Hypothalamus (tissue), 51 donors: Measurements from ENCODE around the gene AURKB.
"Not testable (repeated sequence)": the region's sequence is repeated elsewhere in the genome, so short reads cannot be mapped to it uniquely, and the experiment has no call there.

ENCODE experiments used
- DNase-seq, 51 donors: peaks; one replicate each; lab custom pipeline; 2025; lab: John Stamatoyannopoulos, UW

AURKB gene

DNA sequence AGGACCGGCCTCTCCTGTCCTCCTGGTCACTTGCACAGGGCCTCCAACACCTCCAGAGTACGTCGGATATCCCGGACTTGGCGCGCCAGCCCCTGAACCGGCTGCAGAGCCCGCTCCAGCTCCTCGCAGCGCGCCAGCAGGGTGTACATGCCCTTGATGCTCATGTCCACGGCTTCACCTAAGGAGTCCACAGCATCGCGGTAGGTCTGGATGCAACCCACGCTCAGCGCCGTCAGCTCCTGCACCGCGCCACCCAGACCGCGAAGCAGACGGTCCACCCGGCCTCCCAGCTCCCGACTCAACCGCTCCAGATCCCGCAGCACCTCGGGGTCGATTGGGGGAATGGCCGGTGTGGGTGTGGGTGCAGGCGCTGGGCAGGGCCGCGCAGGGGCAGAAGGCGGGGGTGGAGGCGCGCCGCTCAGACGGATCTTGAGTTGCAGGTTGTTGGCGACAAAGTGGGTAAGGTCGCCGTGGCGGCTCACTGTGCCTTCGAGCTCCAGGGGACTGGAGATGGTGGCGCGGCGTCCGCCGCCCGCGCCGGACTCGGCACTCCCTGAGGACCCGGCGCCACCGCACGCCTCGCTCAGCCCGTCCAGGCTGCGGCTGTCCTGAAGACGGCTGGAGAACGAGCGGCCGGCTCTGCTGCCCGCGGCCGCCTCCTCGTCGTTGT is 21.2 kb downstream of the AURKB start:
- peak in 9 of 51 donors; percentile 18 to 49 (median 26) for DNase-seq

DNA sequence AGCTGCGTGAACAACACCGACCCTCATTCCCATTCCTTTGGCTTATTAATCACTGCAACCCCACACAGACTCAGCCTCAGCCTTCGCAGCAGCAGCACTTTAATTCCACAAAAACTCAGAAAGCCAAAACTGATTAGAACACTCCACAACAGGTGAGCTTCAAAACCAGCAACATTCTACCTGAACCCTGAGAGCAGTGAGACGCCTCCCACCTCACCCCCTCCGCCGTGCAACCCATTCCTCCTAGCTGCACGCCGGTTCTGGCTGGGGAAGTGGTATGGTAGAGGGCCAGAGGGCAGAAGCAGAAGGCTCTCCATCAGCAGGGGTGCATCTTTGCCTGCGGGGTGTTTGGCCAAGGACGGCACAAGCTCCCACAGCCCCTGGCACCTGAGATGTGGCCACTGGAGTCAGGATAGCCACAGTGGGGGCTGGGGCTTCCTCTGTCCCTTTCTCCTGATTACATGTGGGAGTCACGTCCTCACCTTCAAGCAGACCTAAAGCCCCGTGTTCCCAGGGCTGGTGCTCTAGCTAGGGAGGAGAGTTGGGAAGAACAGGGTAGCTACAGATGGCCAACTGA is 22.0 kb downstream of the AURKB start:
- peak in 5 of 51 donors; percentile 10 to 31 (median 16) for DNase-seq

DNA sequence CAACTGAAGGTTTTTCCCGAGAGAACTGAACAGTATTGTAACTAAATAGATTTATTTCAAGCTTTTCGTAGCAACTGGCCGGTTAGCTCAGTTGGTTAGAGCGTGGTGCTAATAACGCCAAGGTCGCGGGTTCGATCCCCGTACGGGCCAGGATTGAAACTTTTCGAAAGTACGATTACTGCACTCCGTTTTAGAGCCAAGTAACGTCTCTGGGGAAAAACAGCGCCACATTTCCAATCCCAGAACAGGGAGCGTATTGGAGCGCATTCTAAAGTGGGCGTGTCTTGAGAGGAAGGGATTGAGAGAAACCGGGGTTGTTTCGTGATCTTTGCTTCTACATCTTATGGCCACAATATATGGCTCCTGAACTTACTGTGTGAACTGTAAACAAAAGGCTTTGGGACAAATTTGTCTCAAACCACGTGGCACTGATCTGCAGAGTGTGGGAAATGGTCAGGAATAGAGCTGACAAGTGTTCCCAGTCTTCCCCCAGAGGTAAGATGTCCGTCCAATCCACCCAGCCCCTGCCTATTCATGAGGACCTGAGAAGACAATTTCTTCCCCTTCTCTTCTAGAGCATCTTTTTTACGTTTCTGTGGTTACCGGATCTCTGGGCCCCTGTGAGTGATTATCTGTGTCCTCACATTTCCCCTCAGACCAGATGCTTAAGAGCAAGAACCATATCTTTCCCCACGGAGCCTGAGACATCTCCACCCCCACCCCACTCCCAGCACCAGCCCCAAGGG is 22.7 kb downstream of the AURKB start:
- DNase-seq = peak in 50 of 51 donors; percentile 15 to 91 (median 68)

DNA sequence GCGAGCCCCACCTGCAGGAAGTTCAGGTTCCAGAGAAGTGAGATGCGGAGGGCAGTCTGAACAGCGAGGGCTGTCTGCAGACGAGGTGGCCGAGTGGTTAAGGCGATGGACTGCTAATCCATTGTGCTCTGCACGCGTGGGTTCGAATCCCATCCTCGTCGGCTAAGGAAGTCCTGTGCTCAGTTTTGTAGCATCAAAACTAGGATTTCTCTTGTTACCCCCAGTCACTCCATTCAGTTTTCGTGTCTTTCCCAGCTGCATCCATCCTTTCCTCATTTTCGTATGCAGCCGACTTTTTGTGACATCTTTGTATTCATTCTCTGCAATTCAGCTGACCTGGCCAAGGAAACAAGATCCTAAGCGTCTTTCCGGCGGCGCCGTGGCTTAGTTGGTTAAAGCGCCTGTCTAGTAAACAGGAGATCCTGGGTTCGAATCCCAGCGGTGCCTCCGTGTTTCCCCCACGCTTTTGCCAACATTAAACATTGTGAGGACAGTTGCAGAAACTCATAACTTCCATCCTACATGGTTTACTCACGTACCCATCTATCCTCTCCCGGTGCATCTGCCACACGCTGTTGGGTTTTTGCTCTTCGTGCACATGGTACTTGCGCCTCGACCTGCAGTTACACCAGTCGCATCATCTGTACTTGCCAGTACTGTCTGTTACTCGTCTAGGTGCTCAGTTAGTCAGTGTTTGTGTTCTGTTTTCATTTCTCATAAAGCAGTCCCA is 23.4 kb downstream of the AURKB start:
- DNase-seq = peak in 50 of 51 donors; percentile 43 to 97 (median 86)

DNA sequence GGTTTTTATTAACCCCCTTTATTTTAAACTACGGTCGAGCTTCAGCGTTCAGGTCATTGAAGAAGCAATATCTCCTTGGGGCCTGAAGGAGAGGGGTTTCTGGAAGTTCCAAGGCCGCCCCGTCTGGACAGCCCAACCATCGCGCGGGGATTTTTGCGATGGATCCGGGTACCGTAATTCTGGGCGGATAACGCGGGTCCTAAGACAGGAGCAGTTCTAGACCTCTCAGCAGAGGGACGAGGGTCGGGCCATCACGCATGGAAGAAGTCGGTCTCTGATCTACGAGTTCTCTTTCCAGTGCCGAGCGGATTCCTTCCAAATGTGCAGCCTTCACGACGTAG is 24.0 kb downstream of the AURKB start:
- peak in 3 of 51 donors; percentile 57 to 69 (median 68) for DNase-seq

DNA sequence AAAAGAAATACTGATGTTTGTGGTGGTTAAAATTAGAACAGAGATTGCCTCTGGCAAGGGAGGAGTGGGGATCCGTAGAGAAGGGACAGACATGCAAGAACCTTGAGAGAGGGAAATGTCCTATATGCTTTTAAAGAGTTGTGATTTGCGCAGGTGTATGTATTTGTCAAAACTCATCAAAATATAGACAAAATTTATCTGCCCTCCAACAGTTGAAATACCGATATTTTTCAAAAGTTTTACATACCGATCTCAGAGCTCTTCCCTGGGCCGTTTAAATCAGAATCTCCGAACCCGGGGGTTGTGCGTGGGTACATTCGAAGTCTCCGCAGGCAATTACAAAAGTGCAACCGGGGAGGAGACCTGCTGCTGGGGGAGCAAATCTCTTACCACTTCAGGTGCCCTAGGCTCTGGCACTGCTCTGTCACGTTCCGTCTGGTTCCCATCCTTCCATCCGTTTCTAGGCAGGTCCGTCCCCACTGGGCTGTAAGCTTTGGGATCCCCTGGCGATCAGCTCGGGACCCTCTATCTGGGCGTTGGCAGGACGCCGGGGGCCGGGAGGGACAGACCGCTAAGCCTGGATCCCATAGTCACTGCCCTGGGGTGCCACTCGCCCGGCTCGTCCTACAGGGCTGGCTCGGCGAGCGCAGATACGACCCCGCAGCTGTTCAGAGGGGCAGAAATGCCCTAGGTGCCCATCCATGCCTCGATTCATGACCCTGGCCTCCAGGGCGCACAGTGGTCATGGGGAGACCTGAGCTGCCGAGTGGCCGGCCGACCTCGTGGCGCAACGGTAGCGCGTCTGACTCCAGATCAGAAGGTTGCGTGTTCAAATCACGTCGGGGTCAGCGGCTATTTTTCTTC is 24.6 kb downstream of the AURKB start:
- DNase-seq = peak; percentile 55 to 91 (median 80)

DNA sequence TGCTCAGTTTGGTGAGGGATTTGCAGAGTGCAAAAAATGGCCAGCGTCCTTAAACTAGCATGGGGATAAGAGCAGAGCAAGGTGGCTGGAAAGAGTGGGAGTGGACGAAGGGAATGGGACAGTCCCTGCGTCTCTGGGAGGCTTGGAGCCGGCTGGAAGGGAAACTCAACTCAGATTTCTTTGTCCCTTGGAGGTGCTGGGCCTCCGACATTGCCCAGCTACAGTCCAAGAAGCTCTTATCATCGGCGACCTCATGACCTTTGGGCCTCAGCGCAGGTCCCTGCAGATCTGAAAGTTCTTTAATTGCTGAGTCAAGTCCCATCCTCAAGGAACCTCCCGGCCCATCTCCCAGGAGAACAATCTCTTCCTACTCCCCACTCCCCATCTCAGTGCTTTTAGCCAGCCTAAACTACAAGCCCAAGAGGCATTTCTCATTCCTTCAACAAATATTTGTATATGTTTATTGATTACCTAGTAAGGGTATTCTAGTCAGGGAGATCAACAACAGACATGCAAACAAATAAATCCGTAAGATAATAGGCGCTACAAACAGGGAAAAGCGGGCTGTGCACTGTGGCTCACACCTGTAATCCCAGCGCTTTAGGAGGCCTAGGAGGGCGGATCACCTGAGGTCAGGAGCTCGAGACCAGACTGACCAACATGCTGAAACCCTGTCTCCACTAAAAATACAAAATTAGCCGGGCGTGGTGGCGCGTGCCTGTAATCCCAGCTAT is 33.2 kb downstream of the AURKB start:
- no peak for DNase-seq

DNA sequence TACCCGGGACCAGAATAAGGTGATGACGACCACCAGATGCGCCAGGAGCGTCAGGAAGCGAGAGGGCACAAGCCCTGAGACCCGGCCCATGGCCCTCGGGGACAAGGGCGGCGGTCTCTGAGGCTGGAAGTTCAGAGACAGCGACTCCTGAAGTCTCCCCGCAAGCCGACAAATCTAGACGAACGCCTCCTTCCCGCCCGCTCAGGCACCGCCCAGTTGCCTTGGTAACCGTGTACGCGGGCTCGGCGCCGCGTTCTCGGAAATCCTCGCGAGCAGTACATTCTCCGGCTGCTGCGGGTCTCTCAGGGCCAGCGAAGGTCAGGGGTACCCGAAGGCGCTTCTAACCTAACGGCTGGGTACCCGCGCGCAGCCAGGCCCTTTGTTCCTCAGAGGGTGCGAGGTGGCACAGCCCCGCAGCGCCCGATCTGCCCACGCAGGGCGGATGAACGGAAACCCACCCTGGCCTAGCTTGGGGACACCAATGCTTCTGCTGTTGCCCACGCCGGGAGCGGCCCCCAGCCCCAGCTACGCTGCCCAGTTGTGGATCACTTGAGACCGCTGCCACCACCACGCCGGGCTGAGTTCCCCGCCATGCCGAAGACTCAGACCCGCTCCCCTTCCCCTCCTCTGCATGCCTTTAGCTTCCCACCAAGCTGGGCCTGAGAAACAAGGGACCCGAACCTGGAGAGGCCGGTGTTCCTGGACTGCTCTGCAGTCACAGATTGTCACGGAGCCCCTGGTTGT is 34.0 kb downstream of the AURKB start, which contains the start of gene TMEM107:
TMEM107 (minus strand) TSS at position 184 of the 744 bp plus-strand sequence; CDS start at position 90, 94 bp downstream.
- peak in 48 of 51 donors; percentile 15 to 92 (median 64) for DNase-seq

DNA sequence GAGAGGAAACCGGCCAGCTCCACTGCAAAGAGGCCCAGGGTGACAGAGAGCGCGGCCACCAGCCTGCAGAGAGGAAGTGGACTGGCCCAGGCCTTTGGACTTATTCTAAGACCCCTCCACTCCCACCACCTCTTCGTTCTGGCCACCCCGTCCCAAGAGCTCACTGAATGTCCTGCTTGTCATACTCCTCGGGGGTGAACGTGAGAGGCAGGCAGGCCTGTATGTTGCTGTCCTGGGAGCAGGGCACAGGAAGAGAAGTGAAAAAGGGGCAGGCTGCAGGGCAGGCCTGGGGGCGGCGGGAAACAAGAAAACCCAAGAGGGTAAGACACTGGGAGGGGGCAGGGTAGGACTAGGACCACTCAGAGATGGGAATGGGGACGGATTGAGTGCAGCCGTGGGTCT is 34.6 kb downstream of the AURKB start:
- peak in 3 of 51 donors; percentile 44 to 51 (median 47) for DNase-seq

DNA sequence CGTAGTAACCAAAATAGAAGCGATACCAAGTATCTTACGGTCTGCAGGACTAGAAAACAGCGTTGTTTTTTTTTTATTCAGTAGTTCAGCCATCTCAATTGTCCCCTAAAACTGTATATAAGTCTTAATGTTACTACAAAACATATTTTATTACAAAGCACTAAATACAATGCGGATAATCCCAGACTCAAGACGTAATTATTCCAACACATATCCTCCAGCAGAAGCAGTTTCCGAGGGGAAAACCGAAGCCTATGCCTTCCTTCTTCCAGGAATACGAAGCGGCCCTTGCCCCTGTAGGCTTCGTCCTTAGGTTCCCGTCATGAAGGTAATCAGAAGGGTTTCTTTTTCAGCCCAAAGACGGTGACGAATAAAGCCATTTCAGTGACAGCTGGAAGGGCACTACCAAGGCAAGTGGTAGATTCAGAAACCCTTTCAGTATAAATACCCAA is 36.5 kb downstream of the AURKB start:
- DNase-seq = no peak

DNA sequence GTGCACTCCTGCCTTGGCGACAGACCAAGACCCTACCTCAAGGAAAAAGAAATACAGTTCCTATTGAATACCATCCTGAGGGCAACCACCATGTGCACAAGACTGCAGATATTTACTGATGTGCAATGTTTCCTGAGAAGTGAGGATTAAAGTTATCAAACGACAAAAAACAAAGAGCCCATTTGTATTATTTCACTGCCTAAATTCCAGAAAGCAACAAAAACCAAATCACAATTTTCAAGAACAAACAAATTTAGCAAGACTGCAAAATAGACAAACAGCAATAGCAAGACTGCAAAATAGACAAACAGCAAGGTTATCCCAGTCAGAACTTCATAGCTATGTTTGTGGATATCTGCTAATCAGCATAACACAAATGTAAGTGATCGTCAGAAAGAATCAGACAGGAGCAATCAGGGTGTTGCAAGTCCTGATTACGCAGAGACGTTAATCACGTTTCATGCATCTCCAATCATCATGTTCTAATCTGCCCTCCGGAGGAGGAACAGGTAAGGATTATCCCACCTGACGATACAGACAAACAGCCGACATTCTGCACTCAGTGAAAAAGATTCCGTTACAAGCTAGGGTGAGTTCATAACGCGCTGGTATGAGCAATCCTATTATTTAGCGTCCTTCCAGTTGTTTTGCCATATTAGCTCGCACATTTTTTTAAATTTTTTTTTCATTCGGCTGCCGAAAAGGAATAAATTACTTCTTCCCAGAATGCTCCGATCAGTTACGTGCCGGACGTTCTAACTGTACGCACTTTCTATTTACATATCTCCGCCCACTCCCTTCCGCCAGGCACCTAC is 37.1 kb downstream of the AURKB start:
- peak in 44 of 51 donors; percentile 17 to 97 (median 70) for DNase-seq

DNA sequence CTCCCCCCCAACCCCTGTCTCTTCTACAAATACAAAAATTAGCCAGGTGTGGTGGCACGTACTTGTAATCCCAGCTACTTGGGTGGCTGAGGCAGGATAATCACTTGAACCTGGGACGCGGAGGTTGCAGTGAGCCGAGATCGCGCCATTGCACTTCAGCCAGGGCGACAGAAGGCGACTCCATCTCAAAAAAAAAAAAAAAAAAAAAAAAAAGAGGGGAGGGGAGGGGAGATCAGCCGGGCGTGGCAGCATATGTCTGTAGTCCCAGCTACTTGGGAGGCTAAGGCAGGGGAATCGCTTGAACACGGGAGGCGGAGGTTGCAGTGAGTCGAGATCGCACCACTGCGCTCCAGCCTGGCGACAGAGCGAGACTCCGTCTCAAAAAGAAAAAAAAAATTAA is 40.2 kb downstream of the AURKB start:
- DNase-seq = not testable (repeated sequence)

DNA sequence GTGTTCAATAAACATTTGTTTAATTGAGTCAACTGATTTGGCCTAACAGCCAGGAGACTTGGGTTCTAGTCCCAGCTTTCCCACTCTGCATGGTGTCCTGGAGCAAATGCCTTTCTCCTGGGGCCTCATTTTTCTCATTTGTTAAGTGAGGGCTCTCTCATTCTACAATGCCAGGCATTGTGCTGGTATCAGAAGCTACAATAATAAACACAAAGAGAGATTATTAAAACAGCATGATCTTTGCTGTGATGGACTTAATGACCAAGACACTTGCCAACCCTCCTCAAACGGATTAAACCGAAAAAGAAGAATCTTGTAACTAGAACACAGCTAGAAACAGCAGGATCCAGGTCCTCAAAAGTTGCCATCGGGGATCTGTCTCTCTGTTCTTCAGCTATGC is 42.8 kb downstream of the AURKB start:
- no peak for DNase-seq

DNA sequence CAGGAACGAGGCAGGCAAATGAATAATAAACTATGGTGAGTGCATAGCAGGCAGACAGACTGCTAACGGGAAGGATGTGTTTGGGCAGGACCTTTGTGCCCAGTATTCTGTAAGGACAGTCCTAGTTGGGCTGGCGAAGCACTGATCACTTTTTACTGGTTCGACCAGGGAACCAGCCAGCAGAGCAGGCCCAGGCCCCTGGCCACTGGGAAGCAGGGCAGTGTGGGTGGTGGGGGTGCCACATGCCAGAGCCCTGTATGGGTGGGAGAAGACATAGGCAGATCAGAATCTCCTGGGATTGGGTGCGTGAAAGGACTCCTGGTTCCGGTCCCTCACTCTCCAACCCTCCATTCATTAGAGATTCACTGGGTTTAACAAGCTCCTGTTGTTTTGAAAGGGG is 43.6 kb downstream of the AURKB start:
- DNase-seq = no peak

DNA sequence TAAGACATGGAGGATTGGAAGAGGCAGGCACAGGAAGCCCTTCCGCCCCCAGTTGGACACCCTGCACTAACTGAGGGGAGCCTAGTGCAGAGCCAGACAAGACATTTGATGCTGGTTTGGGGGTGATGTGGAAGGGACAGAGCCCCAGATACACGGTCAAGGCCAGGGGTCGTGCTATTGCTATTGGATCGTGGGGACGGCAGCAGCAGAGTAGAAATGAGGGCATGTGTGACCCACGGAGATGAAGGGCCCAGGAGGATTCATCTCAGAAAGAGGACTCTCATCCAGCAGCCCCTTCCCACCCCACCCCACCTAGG is 45.6 kb downstream of the AURKB start:
- DNase-seq = no peak

DNA sequence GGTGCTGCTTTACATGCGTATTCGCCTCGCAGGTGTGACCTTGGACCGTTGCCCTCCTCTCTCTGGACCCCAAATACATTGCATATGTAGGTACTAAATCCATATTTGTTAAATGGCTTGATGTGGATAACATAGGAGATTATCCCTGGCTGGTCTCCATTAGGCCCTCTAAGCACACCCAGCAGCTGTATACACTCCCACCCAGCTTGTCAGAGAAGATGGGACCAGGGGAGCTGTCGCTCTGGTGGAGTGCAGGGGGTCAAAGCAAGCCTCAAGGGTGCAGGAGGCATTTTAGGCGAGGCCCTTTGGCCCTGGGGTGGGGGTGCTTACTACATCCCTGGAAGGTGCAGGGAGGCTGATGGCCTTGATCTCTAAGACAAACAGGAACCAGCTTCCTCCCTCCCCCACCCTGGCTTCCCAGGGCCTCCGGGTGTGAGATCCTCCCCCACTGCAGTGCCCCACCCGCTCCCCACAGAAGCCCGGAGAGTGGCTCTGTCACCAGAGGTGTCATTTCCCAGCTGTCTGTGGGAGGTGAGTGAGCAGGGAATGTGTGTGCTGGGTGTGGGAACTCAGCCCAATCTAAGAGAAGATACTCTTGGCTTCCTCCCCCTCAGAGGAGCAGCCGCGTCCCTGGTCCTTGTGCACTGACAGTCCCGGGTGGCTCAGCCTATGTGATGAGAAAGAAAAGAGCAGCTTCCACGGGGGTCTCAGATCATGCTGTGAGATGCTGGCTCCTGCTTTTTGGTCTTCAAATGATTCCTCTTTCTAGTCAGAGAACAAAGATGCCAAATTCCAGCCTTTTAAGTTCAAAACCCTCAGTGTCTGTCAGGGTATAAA is 46.2 kb downstream of the AURKB start:
- peak in 32 of 51 donors; percentile 13 to 83 (median 42) for DNase-seq
